ENCODE measurements around the gene DCAF6.

The DCAF6 gene

DNA sequence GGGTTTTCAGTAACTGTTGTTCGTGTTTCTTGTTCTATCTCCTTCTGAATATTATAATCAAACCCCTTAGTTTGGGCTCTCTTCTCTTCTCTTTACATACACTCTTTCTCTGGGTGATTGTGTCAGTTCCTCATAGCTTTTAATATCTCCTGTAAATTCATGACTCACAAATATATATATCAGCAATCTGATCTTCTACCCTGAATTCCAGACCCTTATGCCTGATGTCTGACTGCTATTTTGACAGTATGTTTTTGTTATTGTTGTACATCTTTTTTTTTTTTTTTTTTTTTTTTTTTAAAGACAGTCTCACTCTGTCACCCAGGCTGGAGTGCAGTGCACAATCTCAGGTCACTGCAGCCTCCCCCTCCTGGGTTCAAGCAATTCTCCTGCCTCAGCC, 71.2 kb downstream of the DCAF6 start:
- DNase-seq (ENCODE audit: low spot score in 2 of 2) (no peak), ATAC-seq (replicated peaks; ENCODE audit: extremely low read depth, poor library complexity, severe bottlenecking) (no peak)
- Mint-ChIP-seq H3K27me3 (no peaks in the 10 kb centered on the region), H3K36me3 (ENCODE audit: insufficient read depth) (peaks cover 22% of the 10 kb centered on the region), H3K4me1 (peaks cover 15% of the 10 kb centered on the region), H3K27ac (ENCODE audit: low read depth) (no peak overlapping the region), H3K9me3 (no peaks in the 10 kb centered on the region), H3K4me3 (no peak overlapping the region)

DNA sequence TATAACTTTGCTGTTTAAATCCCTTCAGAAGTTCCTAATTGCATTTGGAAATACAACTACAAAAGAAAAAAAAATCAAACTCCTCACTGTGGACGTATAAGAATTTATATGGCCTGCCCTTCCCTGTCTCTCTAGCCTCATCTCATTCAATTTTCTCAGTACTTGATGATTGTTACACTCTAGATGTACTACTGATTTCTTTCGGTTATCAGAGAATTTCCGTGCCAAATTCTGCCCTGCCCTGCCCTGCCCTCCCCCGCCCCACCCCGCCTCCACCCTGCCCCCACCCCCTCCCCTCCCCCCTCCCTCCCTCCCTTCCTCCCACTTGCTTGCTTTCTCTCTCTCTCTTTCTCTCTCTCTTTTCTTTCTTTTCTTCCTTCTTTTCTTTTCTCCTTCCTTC, 72.1 kb downstream of the DCAF6 start:
- no peak for DNase-seq (ENCODE audit: low spot score in 2 of 2)
- Mint-ChIP-seq H3K9me3 (no peaks in the 10 kb centered on the region), H3K4me3 (no peak overlapping the region), H3K36me3 (ENCODE audit: insufficient read depth) (peaks cover 25% of the 10 kb centered on the region), H3K27ac (ENCODE audit: low read depth) (no peak overlapping the region), H3K27me3 (no peaks in the 10 kb centered on the region), H3K4me1 (peaks cover 15% of the 10 kb centered on the region)
- ATAC-seq (replicated peaks; ENCODE audit: extremely low read depth, poor library complexity, severe bottlenecking) = no peak

- no peaks in the 10 kb centered on the region for H3K27me3 Mint-ChIP-seq
Measured at GRCh38 chr1:168009322-168009721, 72.8 kb downstream of the DCAF6 start.

GRCh38 chr1:168019407-168019806, 82.9 kb downstream of the DCAF6 start:
- Mint-ChIP-seq H3K36me3 (ENCODE audit: insufficient read depth) (peaks cover 17% of the 10 kb centered on the region), H3K4me3 (no peak overlapping the region)
- no peak for ATAC-seq (replicated peaks; ENCODE audit: extremely low read depth, poor library complexity, severe bottlenecking)

More at GRCh38 chr1:168009322-168009721, 72.8 kb downstream of the DCAF6 start:
- Mint-ChIP-seq H3K4me3 (no peak overlapping the region), H3K9me3 (no peaks in the 10 kb centered on the region), H3K27ac (ENCODE audit: low read depth) (no peak overlapping the region), H3K4me1 (peaks cover 19% of the 10 kb centered on the region), H3K36me3 (ENCODE audit: insufficient read depth) (peaks cover 25% of the 10 kb centered on the region)
- DNase-seq (ENCODE audit: low spot score in 2 of 2) = no peak
- no peak for ATAC-seq (replicated peaks; ENCODE audit: extremely low read depth, poor library complexity, severe bottlenecking)

DNA sequence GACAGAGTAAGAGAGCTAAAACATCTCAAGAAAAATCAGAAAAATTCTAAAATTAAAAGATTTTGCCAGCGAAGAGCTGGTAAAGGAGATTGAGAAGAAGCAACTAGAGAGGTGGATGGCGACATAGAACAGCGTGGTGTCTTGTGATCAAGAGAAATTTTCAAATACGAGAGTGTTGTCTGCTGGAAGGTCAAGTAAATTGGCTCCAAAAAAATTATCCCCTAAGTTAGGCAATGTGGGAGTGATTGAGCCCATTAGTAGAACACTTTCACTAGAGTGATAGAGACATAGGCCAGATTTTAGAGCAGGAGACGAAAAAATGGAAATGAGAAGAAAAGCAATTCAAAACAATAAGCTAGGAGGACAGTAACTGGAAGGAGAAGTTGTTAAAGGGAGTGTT, 94.7 kb downstream of the DCAF6 start:
- H3K4me1 Mint-ChIP-seq = no peaks in the 10 kb centered on the region
- no peak overlapping the region for H3K4me3 Mint-ChIP-seq
- H3K27ac Mint-ChIP-seq (ENCODE audit: low read depth) = no peak overlapping the region
- H3K27me3 Mint-ChIP-seq = no peaks in the 10 kb centered on the region
- H3K36me3 Mint-ChIP-seq (ENCODE audit: insufficient read depth) = peaks cover 3% of the 10 kb centered on the region
- H3K9me3 Mint-ChIP-seq = no peaks in the 10 kb centered on the region
- no peak for ATAC-seq (replicated peaks; ENCODE audit: extremely low read depth, poor library complexity, severe bottlenecking)
- no peak for DNase-seq (ENCODE audit: low spot score in 2 of 2)

More at GRCh38 chr1:168019407-168019806, 82.9 kb downstream of the DCAF6 start:
- H3K9me3 Mint-ChIP-seq = no peaks in the 10 kb centered on the region
- no peaks in the 10 kb centered on the region for H3K27me3 Mint-ChIP-seq
- H3K4me1 Mint-ChIP-seq = peaks cover 1% of the 10 kb centered on the region
- no peak overlapping the region for H3K27ac Mint-ChIP-seq (ENCODE audit: low read depth)
- no peak for DNase-seq (ENCODE audit: low spot score in 2 of 2)

- no peak overlapping the region for H3K4me3 Mint-ChIP-seq
- DNase-seq (ENCODE audit: low spot score in 2 of 2) (no peak), ATAC-seq (replicated peaks; ENCODE audit: extremely low read depth, poor library complexity, severe bottlenecking) (no peak)
- no peaks in the 10 kb centered on the region for H3K9me3 Mint-ChIP-seq
- no peaks in the 10 kb centered on the region for H3K27me3 Mint-ChIP-seq
- no peaks in the 10 kb centered on the region for H3K4me1 Mint-ChIP-seq
- no peak overlapping the region for H3K27ac Mint-ChIP-seq (ENCODE audit: low read depth)
- H3K36me3 Mint-ChIP-seq (ENCODE audit: insufficient read depth) = peaks cover 3% of the 10 kb centered on the region
Measured at GRCh38 chr1:168031627-168032026, 95.1 kb downstream of the DCAF6 start.

- Mint-ChIP-seq H3K9me3 (no peaks in the 10 kb centered on the region), H3K4me1 (no peaks in the 10 kb centered on the region), H3K27ac (ENCODE audit: low read depth) (no peak overlapping the region), H3K27me3 (no peaks in the 10 kb centered on the region), H3K36me3 (ENCODE audit: insufficient read depth) (peaks cover 5% of the 10 kb centered on the region), H3K4me3 (no peak overlapping the region)
- ATAC-seq (replicated peaks; ENCODE audit: extremely low read depth, poor library complexity, severe bottlenecking) (no peak), DNase-seq (ENCODE audit: low spot score in 2 of 2) (no peak)
Measured at GRCh38 chr1:168032029-168032428, 95.5 kb downstream of the DCAF6 start.

GRCh38 chr1:168035345-168035744, 98.9 kb downstream of the DCAF6 start:
- Mint-ChIP-seq H3K36me3 (ENCODE audit: insufficient read depth) (peaks cover 3% of the 10 kb centered on the region), H3K4me3 (no peak overlapping the region), H3K4me1 (no peaks in the 10 kb centered on the region), H3K27me3 (no peaks in the 10 kb centered on the region), H3K27ac (ENCODE audit: low read depth) (no peak overlapping the region), H3K9me3 (no peaks in the 10 kb centered on the region)
- DNase-seq (ENCODE audit: low spot score in 2 of 2) (no peak), ATAC-seq (replicated peaks; ENCODE audit: extremely low read depth, poor library complexity, severe bottlenecking) (no peak)

- no peaks in the 10 kb centered on the region for H3K4me1 Mint-ChIP-seq
- DNase-seq (ENCODE audit: low spot score in 2 of 2) (no peak), ATAC-seq (replicated peaks; ENCODE audit: extremely low read depth, poor library complexity, severe bottlenecking) (no peak)
- no peaks in the 10 kb centered on the region for H3K9me3 Mint-ChIP-seq
- no peaks in the 10 kb centered on the region for H3K27me3 Mint-ChIP-seq
- no peak overlapping the region for H3K27ac Mint-ChIP-seq (ENCODE audit: low read depth)
- H3K36me3 Mint-ChIP-seq (ENCODE audit: insufficient read depth) = peaks cover 6% of the 10 kb centered on the region
- no peak overlapping the region for H3K4me3 Mint-ChIP-seq
Measured at GRCh38 chr1:168042362-168042761, 105.9 kb downstream of the DCAF6 start.

GRCh38 chr1:168045311-168045710, 108.8 kb downstream of the DCAF6 start:
- ATAC-seq (replicated peaks; ENCODE audit: extremely low read depth, poor library complexity, severe bottlenecking) = no peak
- H3K27ac Mint-ChIP-seq (ENCODE audit: low read depth) = no peak overlapping the region
- H3K9me3 Mint-ChIP-seq = no peaks in the 10 kb centered on the region
- H3K4me1 Mint-ChIP-seq = no peaks in the 10 kb centered on the region
- no peaks in the 10 kb centered on the region for H3K27me3 Mint-ChIP-seq
- H3K36me3 Mint-ChIP-seq (ENCODE audit: insufficient read depth) = peaks cover 8% of the 10 kb centered on the region
- no peak for DNase-seq (ENCODE audit: low spot score in 2 of 2)
- H3K4me3 Mint-ChIP-seq = no peak overlapping the region

DNA sequence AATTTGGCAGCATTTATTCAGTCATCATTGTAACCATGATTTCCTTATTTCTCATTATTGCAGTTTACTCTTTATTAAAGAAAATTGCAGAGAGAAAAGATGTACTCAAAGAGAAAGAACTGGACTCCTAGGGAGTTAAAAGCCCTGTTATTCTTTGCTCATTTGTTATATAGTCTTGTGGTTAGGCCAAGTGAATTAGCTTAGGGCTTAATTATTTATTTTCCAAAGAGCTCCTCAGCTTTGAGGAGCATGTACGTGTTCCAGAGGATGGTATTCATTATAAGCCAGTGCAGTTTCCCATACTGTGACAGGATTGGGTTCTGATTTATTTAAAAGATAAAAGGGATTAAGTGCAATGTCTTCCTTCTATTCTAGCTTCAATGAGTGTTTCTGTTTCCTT, 113.8 kb downstream of the DCAF6 start:
- DNase-seq (ENCODE audit: low spot score in 2 of 2) (no peak), ATAC-seq (replicated peaks; ENCODE audit: extremely low read depth, poor library complexity, severe bottlenecking) (no peak)
- no peak overlapping the region for H3K27ac Mint-ChIP-seq (ENCODE audit: low read depth)
- H3K27me3 Mint-ChIP-seq = no peaks in the 10 kb centered on the region
- no peak overlapping the region for H3K4me3 Mint-ChIP-seq
- H3K36me3 Mint-ChIP-seq (ENCODE audit: insufficient read depth) = peaks cover 2% of the 10 kb centered on the region
- H3K4me1 Mint-ChIP-seq = peaks cover 15% of the 10 kb centered on the region
- no peaks in the 10 kb centered on the region for H3K9me3 Mint-ChIP-seq

DNA sequence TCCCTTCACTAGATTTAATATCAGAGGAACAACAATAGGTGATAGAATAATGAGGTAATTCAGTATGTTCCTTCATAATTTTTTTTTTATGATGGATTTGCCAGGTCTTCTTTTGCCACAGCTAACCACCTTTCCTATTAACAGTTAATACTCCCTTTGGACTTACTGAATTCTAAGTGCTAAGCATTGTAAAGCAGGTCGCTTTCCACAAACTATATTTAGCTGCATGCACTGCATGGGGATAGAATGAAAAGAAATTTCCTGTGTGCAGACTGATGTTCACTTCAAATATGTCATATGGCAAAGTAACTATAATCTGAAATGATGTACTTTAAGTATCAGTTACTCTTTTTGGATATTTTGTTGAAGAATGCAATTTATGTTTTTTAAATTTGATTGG, 114.4 kb downstream of the DCAF6 start:
- H3K36me3 Mint-ChIP-seq (ENCODE audit: insufficient read depth) = peaks cover 2% of the 10 kb centered on the region
- no peaks in the 10 kb centered on the region for H3K9me3 Mint-ChIP-seq
- no peak for DNase-seq (ENCODE audit: low spot score in 2 of 2)
- H3K27ac Mint-ChIP-seq (ENCODE audit: low read depth) = no peak overlapping the region
- H3K27me3 Mint-ChIP-seq = no peaks in the 10 kb centered on the region
- H3K4me3 Mint-ChIP-seq = no peak overlapping the region
- ATAC-seq (replicated peaks; ENCODE audit: extremely low read depth, poor library complexity, severe bottlenecking) = no peak
- H3K4me1 Mint-ChIP-seq = peaks cover 15% of the 10 kb centered on the region

DNA sequence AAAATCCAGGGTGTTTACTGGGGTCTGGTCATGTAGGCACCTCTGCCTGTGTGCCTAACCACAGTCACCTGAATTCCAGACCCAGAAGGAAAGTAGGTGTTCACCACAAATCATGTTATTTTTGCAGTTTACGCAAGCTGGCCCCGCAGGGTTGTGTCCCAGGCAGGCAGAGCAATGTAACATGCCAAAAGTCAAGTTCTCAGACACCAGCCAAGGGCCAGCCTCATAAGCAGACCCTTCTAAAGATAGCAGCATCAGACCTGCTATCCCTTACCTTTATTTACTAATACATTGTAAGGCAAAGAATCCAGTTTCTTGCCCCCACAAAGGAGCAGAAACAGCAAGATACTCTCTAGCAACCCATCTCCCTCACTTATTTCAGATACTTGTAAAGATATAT, 117.2 kb downstream of the DCAF6 start:
- Mint-ChIP-seq H3K27me3 (no peaks in the 10 kb centered on the region), H3K4me3 (no peak overlapping the region), H3K4me1 (peaks cover 15% of the 10 kb centered on the region), H3K27ac (ENCODE audit: low read depth) (no peak overlapping the region), H3K36me3 (ENCODE audit: insufficient read depth) (peaks cover 7% of the 10 kb centered on the region), H3K9me3 (no peaks in the 10 kb centered on the region)
- DNase-seq (ENCODE audit: low spot score in 2 of 2) (no peak), ATAC-seq (replicated peaks; ENCODE audit: extremely low read depth, poor library complexity, severe bottlenecking) (no peak)

GRCh38 chr1:168054117-168054516, 117.6 kb downstream of the DCAF6 start:
- Mint-ChIP-seq H3K9me3 (no peaks in the 10 kb centered on the region), H3K4me1 (peaks cover 15% of the 10 kb centered on the region), H3K27ac (ENCODE audit: low read depth) (no peak overlapping the region), H3K4me3 (no peak overlapping the region), H3K27me3 (no peaks in the 10 kb centered on the region), H3K36me3 (ENCODE audit: insufficient read depth) (peaks cover 5% of the 10 kb centered on the region)
- ATAC-seq (replicated peaks; ENCODE audit: extremely low read depth, poor library complexity, severe bottlenecking) (no peak), DNase-seq (ENCODE audit: low spot score in 2 of 2) (no peak)
